Astrocyte (in vitro differentiated cells and primary cell): ENCODE data around the gene BHLHE23.

Experiments used
- EZH2 ChIP-seq: IDR thresholded peaks from 2 replicates; pipeline ENCODE4 v1.6.1; 2012; ENCODE audit warnings: mild to moderate bottlenecking, low read length, inconsistent platforms; ENCODE audit not compliant: insufficient read depth
- TF ChIP-seq, protein P1 (sequence below): IDR thresholded peaks from 2 replicates; pipeline ENCODE4 v1.5.1; 2011; ENCODE audit warnings: low read depth, mild to moderate bottlenecking, inconsistent platforms, low read length, moderate library complexity; ENCODE audit not compliant: insufficient read depth

DNA sequence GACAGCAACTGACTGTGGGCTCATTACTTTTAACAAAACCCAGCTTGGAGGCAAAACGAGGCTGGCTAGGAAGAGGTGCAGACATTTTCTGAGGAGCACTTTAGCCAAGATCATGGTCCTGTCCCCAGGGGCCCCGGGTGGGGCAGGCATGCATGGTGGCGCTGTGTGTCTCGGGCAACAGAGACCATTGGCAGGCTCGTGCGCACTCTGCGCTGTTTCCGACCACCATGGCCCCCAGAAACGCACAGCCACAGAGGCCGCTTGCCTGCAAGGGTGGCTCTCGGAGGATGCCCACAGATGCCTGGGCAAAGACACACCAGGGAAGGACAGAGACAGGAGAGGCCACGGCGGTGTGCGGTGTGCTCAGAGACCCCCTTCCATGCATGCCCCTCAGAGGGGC lies 6.7 kb downstream of the BHLHE23 start:
- TF ChIP-seq, protein P1, sequence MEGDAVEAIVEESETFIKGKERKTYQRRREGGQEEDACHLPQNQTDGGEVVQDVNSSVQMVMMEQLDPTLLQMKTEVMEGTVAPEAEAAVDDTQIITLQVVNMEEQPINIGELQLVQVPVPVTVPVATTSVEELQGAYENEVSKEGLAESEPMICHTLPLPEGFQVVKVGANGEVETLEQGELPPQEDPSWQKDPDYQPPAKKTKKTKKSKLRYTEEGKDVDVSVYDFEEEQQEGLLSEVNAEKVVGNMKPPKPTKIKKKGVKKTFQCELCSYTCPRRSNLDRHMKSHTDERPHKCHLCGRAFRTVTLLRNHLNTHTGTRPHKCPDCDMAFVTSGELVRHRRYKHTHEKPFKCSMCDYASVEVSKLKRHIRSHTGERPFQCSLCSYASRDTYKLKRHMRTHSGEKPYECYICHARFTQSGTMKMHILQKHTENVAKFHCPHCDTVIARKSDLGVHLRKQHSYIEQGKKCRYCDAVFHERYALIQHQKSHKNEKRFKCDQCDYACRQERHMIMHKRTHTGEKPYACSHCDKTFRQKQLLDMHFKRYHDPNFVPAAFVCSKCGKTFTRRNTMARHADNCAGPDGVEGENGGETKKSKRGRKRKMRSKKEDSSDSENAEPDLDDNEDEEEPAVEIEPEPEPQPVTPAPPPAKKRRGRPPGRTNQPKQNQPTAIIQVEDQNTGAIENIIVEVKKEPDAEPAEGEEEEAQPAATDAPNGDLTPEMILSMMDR, result no peak
- no peak for TF ChIP-seq EZH2
